HG03571 (cell line): Measurements from ENCODE around the gene OMG.
"Not testable (repeated sequence)": the region's sequence is repeated elsewhere in the genome, so short reads cannot be mapped to it uniquely, and the experiment has no call there.

Experiments
- ATAC-seq: cut with Tn5 transposase; IDR thresholded peaks from one replicate; pipeline ENCODE4 v1.9.1; 2021; ENCODE audit not compliant: unreplicated experiment

OMG gene

DNA sequence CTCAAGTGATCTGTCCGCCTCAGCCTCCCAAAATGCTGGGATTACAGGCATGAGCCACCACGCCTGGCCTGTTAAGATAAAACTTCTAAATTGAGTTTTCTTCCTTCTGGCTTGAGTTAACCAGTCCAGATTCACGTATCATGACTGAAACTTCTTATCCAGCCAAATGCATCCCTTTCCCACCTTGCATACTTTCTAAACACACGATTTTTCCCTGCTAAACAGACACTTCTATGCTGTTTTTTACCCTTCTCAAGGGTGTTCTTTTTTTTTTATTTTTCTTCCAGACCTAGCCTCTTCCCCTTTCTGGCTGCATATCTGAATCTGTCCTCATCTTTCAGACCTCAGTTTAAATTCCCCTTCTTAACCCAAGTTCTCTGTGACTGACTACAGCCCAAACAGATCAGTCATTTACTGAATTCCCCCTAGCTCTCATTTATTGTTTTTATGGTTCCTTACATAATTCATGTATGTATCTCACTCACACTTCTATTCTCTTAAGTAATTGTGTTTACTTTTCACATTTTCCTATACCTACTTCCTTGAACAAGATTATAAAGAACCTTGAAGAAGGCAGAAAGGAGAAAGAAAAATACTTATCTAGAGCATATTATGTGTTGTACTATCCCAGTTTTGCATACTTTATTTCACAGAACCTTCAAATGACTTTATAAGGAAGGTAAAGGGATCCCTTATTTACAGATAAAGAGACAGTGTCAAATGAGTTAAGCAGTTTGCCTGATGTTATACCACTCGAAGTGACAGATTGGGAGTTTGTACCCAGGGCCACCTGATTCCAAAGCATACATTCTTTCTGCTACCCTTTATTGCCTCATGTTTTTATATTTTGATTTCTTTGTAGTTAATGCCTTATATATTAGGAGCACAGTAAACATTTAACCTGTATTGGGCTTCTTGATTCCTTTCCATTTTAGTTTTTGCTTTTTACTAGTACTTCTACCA, 11.6 kb upstream of the OMG start:
- no peak for ATAC-seq

- ATAC-seq, result no peak
These were observed 10.6 kb upstream of the OMG start for GRCh38 chr17:31307640-31308039.

DNA sequence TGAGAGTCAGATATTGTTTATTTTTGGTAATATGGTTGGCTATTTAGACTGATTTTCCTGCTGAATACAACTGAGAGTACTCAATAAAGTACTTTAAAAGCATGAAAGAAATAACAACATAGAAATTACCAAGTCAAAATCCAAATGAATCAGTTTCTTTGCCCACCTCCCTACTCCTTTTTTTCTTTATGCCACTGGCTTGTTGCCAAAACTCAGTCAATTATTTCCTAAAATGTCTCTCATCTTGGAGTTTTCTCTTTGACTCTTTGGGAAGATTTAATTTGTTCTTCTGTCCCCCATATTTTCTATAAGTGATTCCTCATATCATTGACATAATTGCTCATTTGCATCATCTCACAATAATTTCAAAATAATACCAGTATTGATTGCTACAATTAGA, 2.6 kb upstream of the OMG start:
- ATAC-seq, result no peak

DNA sequence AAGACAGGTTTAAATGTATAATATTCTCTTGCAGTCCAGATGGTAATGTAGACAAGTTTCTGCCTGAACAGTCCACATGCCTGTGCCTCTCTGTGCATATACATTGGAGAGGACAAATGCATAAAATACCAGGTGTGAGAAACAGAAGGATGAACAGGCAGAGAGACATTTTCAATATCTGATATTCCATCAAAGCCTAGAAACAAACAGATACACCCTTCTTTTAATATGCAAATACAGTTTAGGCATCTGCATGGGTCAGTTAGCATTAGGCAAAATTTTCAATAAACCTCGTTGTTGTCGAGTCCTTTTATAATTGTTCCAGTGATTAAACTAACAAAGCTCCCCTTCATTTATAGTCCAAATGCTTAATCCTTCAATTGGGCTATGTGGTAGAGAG, 897 bp downstream of the OMG start:
- no peak for ATAC-seq

DNA sequence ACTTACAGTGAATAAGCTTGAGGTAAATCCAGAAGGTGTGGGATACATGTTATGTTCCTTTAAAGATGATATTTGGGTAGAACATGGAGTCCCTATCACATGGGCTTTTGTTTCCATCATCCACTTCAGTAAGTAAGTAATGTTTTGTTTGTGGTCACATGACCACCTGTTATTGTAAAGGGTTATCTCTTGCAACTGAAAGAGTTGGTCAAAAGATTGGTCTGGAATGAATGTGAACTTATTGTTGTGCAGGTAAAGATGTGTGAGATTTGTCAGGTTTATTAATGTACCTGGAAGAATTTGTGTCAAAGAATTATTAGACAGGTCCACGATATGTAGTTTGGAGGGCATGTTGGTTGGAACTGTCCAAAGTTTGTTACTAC, 1.6 kb downstream of the OMG start:
- ATAC-seq, result no peak

- no peak for ATAC-seq
These were observed 2.1 kb downstream of the OMG start for GRCh38 chr17:31294820-31295488.

GRCh38 chr17:31294231-31294630, 2.8 kb downstream of the OMG start:
- ATAC-seq, result no peak

DNA sequence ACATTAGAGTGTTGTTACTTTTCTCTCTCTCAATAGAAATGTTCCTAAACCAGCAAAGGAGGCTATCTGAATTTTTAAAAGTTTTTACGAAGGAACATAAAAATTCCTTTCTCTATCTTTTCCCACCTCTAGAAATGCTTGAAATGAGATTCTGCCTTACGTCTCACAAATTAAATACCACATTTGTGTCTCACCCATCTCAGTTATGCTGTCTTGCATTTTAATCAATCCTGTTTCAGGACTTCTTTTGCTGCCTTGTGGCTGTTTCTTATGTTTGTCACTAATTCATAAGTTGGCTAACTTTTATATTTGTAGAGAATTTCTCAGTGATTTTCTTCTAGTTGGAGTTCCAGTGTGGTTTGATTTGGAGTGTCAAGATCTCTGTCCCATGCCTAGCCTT, 3.5 kb downstream of the OMG start:
- ATAC-seq, result no peak

DNA sequence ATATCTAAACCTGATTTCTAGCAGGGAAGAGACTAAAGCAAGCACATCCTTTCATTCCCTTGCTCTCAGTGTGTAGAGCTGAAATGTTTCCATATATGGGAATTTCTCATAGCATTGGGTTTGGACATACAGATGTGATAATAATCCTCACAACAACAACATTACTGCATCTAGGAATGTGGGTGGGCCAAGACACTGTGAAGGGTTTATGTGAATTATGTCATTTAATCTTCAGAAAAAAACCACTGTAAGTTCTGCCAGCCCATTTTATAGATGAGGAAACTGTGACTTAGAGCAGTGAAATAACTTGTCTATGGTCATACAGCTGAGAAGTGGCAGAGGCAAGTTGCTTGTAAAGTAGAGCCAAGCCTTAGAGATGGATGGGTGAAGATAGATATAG, 5.2 kb downstream of the OMG start:
- ATAC-seq, result no peak

- ATAC-seq, result no peak
These were observed 7.2 kb downstream of the OMG start for GRCh38 chr17:31289790-31290189.

- not testable (repeated sequence) for ATAC-seq
These were observed 9.1 kb downstream of the OMG start for GRCh38 chr17:31287932-31288331.

- no peak for ATAC-seq
These were observed 10.5 kb downstream of the OMG start for GRCh38 chr17:31286587-31286986.

GRCh38 chr17:31283841-31284240, 13.2 kb downstream of the OMG start:
- no peak for ATAC-seq

GRCh38 chr17:31281061-31281460, 16.0 kb downstream of the OMG start:
- ATAC-seq, result no peak

DNA sequence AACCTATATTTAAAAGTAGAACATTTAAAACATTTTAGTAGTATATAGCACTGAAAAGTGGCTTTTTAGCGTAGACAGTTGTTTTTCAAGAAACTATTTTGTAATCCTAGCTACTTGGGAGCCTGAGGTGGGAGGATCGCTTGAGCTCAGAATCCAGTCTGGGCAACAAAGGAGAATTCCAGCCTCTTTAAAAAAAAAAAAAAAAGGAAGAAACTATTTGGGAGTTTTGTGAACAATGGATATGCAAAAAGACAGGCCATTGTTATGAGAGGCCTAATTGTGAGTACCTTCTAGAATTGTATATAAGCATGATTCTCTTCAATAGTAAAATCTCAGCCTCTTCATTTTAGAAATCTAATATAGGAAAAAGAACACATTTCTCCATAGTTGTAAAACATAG, 17.6 kb downstream of the OMG start:
- ATAC-seq, result no peak

DNA sequence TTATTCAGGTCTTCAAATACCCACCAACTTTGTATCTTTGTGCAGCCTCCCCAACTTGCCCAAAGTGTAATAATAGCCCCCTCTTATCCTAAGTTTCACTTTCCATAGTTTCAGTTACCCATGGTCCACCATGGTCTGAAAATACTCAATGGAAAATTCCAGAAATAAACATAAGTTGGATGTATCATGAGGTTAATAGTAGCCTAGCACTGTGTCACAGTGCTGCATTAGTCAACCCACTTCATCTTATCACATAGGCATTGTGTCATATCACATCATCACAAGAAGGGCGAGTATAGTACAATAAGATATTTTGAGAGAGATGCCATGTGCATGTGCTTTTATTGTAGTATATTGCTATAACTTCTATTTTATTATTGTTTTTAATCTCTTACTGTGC, 21.9 kb downstream of the OMG start:
- ATAC-seq, result no peak

- ATAC-seq, result no peak
These were observed 22.8 kb downstream of the OMG start for GRCh38 chr17:31274252-31274651.

- ATAC-seq, result no peak
These were observed 23.5 kb downstream of the OMG start for GRCh38 chr17:31273516-31273915.

DNA sequence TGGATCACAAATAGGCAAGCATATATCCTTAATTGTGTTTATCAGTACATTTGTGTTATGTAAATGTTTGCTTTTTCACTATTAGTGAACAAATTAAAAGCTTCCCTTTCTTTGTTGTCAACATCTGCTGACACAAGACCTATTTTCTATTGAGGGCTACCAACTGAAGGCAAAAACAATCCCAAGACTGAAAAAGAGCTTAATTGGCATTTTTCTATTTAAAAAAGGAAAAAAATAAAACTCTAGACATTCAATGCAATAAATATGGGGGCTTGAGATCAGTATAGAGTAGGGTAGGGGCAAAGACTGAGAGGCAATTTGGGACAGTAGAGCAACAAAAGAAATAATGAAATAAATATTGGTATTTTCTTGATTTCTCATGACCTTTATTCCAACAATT, 24.2 kb downstream of the OMG start:
- ATAC-seq, result no peak

GRCh38 chr17:31272236-31272635, 24.8 kb downstream of the OMG start:
- ATAC-seq, result no peak

DNA sequence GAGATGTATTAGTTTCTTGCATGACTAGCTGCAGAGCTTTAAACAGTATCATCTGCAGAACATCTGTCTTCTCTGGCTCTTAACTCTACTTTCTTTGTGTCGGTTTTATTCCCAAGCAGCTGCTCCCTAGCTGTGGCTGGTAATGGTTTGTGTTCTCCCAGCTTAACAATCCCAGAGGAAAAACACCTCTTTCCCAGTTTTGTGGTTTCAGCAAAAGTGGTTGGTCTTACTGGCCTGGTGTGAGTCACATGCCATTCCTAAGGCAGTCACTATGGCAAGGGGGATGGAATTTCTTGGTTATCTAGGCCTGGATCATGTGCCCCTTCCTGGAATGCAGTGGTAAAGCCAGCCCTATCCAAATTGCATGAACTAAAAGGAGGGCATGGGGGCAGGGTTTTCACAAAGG, 27.5 kb downstream of the OMG start:
- ATAC-seq, result no peak

- no peak for ATAC-seq
These were observed 27.9 kb downstream of the OMG start for GRCh38 chr17:31269036-31269577.
